K562 (cell line): ENCODE data around the gene POM121L12. TPM values are rescaled to one million over a fixed set of nuclear protein-coding genes. Genes with fewer than 3 reads are reported as not detected.
A peak's percentile ranks its signal among the peaks of the same experiment; 100 is the strongest.

Experiments used
- ATAC-seq: fragments of 200-7000 bp; cut with Tn5 transposase; 3 replicates; pipeline ENCODE4 v1.9.1; 2020; ENCODE audit warnings: moderate library complexity
- BruUV-seq: library from RNA; stranded (reverse); fragments of 400-500 nt; replicated peaks from 2 replicates; lab custom pipeline; 2021; lab: Mats Ljungman, UMichigan
- CTCF ChIA-PET: fragments of 300-600 bp; formaldehyde crosslinking; extraction: SDS; loops from one replicate; lab custom pipeline; 2021; ENCODE audit warnings: low intra/inter-chr PET ratio; lab: Yijun Ruan, JAX
- POLR2A ChIA-PET: fragments of 300-600, 350-650 bp; sonication (Branson Sonifier 250); formaldehyde crosslinking; extraction: SDS; loops from one replicate; lab custom pipeline; 2021; ENCODE audit warnings: antibody characterized with exemption, inconsistent platforms; lab: Yijun Ruan, JAX
- DNase-seq, 4 experiments: peaks; one replicate each; pipeline versions ENCODE4 v3.0.0 to v3.0.0-alpha.2; 2011 to 2018; ENCODE audit warnings: low spot score in 3 of 4, mixed read lengths in 3 of 4; ENCODE audit errors: extremely low read depth in 1 of 4
- FAIRE-seq: peaks from 2 replicates; lab custom pipeline; 2011; peaks lifted over from hg19 to GRCh38; lab: Jason Lieb, UNC
- H2AFZ ChIP-seq: 2 replicates; pipeline ENCODE4 v1.6.0; 2011; ENCODE audit warnings: low read depth, low read length, control low read depth, inconsistent platforms
- H3K27ac ChIP-seq: fragments of 200-600 bp; 3 replicates; pipeline ENCODE4 v1.8.0; 2011; ENCODE audit warnings: low read depth, mild to moderate bottlenecking, control low read depth, inconsistent platforms, low read length, moderate library complexity, mixed read lengths; ENCODE audit errors: extremely low read depth
- H3K27me3 ChIP-seq, 2 experiments: fragments of 300-600 bp in 1 of 2; 2 replicates in 1 of 2; 3 replicates in 1 of 2; pipeline versions ENCODE4 v1.6.0 to v1.8.0; 2011; ENCODE audit warnings: inconsistent platforms in 2 of 2, low read length in 2 of 2, mild to moderate bottlenecking in 1 of 2, mixed read lengths in 1 of 2, moderate library complexity in 1 of 2; ENCODE audit not compliant: control insufficient read depth in 2 of 2, insufficient read depth in 2 of 2
- H3K36me3 ChIP-seq: fragments of 300-600 bp; 3 replicates; pipeline ENCODE4 v1.8.0; 2011; ENCODE audit warnings: mild to moderate bottlenecking, low read length, inconsistent platforms; ENCODE audit not compliant: control insufficient read depth, insufficient read depth
- H3K4me1 ChIP-seq, 2 experiments: fragments of 200-600 bp in 1 of 2; replicated peaks in 1 of 2; 2 replicates in 1 of 2; 3 replicates in 1 of 2; pipeline versions ENCODE4 v1.5.1 to v1.8.0; 2011; ENCODE audit warnings: inconsistent platforms in 2 of 2, low read length in 2 of 2, mild to moderate bottlenecking in 1 of 2, mixed read lengths in 1 of 2, moderate library complexity in 1 of 2; ENCODE audit not compliant: control insufficient read depth in 2 of 2, insufficient read depth in 2 of 2
- H3K4me2 ChIP-seq: 2 replicates; pipeline ENCODE4 v1.6.1; 2011; ENCODE audit warnings: low read length, control low read depth, inconsistent platforms, mixed read lengths; ENCODE audit not compliant: insufficient read depth
- H3K4me3 ChIP-seq: fragments of 200-600 bp; sonication (generic), shearing (Covaris generic); 2 replicates; pipeline ENCODE4 v1.5.1; 2016; ENCODE audit warnings: control low read depth, inconsistent platforms
- H3K79me2 ChIP-seq: fragments of 200-600 bp; 3 replicates; pipeline ENCODE4 v1.8.0; 2011; ENCODE audit warnings: low read length, inconsistent platforms; ENCODE audit not compliant: control insufficient read depth, insufficient read depth
- H3K9ac ChIP-seq, 2 experiments: 2 replicates each; pipeline versions ENCODE4 v1.6.0 to v1.6.1; 2011; ENCODE audit warnings: low read depth in 2 of 2, low read length in 2 of 2, control low read depth in 1 of 2, inconsistent platforms in 1 of 2, mild to moderate bottlenecking in 1 of 2, mixed read lengths in 1 of 2; ENCODE audit not compliant: insufficient read depth in 1 of 2
- H3K9me1 ChIP-seq: one replicate; pipeline ENCODE4 v1.6.0; 2011; ENCODE audit warnings: inconsistent platforms, mild to moderate bottlenecking, low read length, moderate library complexity; ENCODE audit not compliant: control insufficient read depth, insufficient read depth
- H3K9me3 ChIP-seq: replicated peaks from 2 replicates; pipeline ENCODE4 v1.5.1; 2011; ENCODE audit warnings: low read depth, low read length, inconsistent platforms; ENCODE audit not compliant: control insufficient read depth, insufficient read depth
- H4K20me1 ChIP-seq: replicated peaks from 2 replicates; pipeline ENCODE4 v1.6.1; 2011; ENCODE audit warnings: low read length, inconsistent platforms, mixed read lengths; ENCODE audit not compliant: control insufficient read depth, insufficient read depth
- ARID2 ChIP-seq: fragments of 450-650 bp; IDR thresholded peaks from 2 replicates; pipeline ENCODE4 v1.6.1; 2017; ENCODE audit warnings: antibody characterized with exemption, mild to moderate bottlenecking
- ESRRA ChIP-seq: fragments of 450-650 bp; IDR thresholded peaks from 2 replicates; pipeline ENCODE4 v1.6.1; 2014; ENCODE audit warnings: low read depth, mild to moderate bottlenecking, moderate library complexity, borderline replicate concordance
- FOXA3 ChIP-seq, 2 experiments: fragments of 450-650 bp in 1 of 2; sonication (generic) in 1 of 2; formaldehyde crosslinking; IDR thresholded peaks in 1 of 2; conservative IDR thresholded peaks in 1 of 2; 2 replicates each; pipeline versions ENCODE4 v1.4.0 to v1.8.0; 2020 to 2022; ENCODE audit warnings: mild to moderate bottlenecking in 2 of 2, missing genetic modification reagents in 1 of 2
- HMG20B ChIP-seq: fragments of 250-450 bp; sonication (Bioruptor Pico); IDR thresholded peaks from 2 replicates; pipeline ENCODE4 v1.5.0; 2021; ENCODE audit warnings: mild to moderate bottlenecking
- TCF3 ChIP-seq: sonication (generic); formaldehyde crosslinking; IDR thresholded peaks from 2 replicates; pipeline ENCODE4 v1.4.0; 2020; ENCODE audit warnings: mild to moderate bottlenecking, missing genetic modification reagents
- THRB ChIP-seq: fragments of 450-650 bp; formaldehyde crosslinking; conservative IDR thresholded peaks from 2 replicates; pipeline ENCODE4 v1.4.0; 2022; ENCODE audit warnings: mild to moderate bottlenecking, missing genetic modification characterization
- VEZF1 ChIP-seq: fragments of 200-800 bp; sonication (Bioruptor generic); IDR thresholded peaks from 2 replicates; pipeline ENCODE4 v1.6.1; 2017; ENCODE audit warnings: missing genetic modification characterization, missing compliant biosample characterization
- ZNF134 ChIP-seq: fragments of 250-450 bp; sonication (Bioruptor Pico); conservative IDR thresholded peaks from 2 replicates; pipeline ENCODE4 v1.4.0; 2020
- WGBS: fragments of 100-300 bp; shearing (Covaris generic); methylation state at CpG from one replicate; pipeline ENCODE4 v1.1.6; 2016; ENCODE audit warnings: low coverage, mixed read lengths; ENCODE audit not compliant: insufficient coverage; ENCODE audit errors: missing lambda C conversion rate; 5-methylcytosine and 5-hydroxymethylcytosine counted together
- in situ Hi-C: fragments of 300-500 bp; cut with MboI; formaldehyde crosslinking; loops from 4 replicates; pipeline ENCODE4 v1.15.0; 2018; ENCODE audit warnings: inconsistent platforms, mixed read lengths
- intact Hi-C: fragments of 100-400 bp; cut with micrococcal nuclease; formaldehyde crosslinking; loops from 2 replicates; pipeline ENCODE4 v1.14.2; 2022
- polyA plus RNA-seq, 8 experiments: library from polyadenylated mRNA; depleted of rRNA in 4 of 8; stranded (reverse) in 5 of 8; unstranded in 3 of 8; fragments of >200 nt; fragmentation: Nextera tagmentation in 2 of 8; fragmentation: Illumina TruSeq in 1 of 8; extraction: Ambion mirVana in 2 of 8; extraction: Trizol in 1 of 8; gene quantifications; 2 replicates each; pipeline versions ENCODE4 v1.2.1 to v1.2.3, GENCODE V29; 2011 to 2014; ENCODE audit warnings: inconsistent platforms in 1 of 8, missing spikeins in 1 of 8
- total RNA-seq, 7 experiments: library from RNA; depleted of rRNA in 6 of 7; stranded (reverse); fragments of >200 nt in 6 of 7; fragmentation: Illumina TruSeq in 2 of 7; extraction: Trizol in 2 of 7; gene quantifications; 2 replicates each; pipeline versions ENCODE4 v1.2.1 to v1.2.3, GENCODE V29; 2011 to 2021; ENCODE audit warnings: low replicate concordance in 1 of 7

POM121L12 gene
- total and polyA plus RNA-seq, 9 of the 15 experiments (the other 6 are each of a cell fraction or from before 2014, with no cell fraction given) = not detected

- TF ChIP-seq VEZF1 (CRISPR knock-in tag) (no peak), HMG20B (no peak), TCF3 (no peak), FOXA3 (CRISPR knock-in tag; conservative IDR thresholded peaks at IDR 0.05 in 1 of 2, IDR thresholded peaks at IDR 0.05 in 1 of 2) (no peak), ARID2 (no peak), THRB (CRISPR knock-in tag) (no peak)
These were observed 21.5 kb upstream of the POM121L12 start (continued) for GRCh38 chr7:53013925-53014324.

GRCh38 chr7:53015463-53015862 is 20.0 kb upstream of the POM121L12 start:
- no peak overlapping the region for H3K9ac ChIP-seq
- H3K27me3 ChIP-seq = no peaks in the 10 kb centered on the region
- no peaks in the 10 kb centered on the region for H3K4me1 ChIP-seq
- ATAC-seq (no peak), DNase-seq (no peak), FAIRE-seq (no peak)
- H3K4me3 ChIP-seq = no peak overlapping the region
- WGBS = 8% methylated on average over 1 of the region's 1 CpG
- intact Hi-C loops = no loop called here
- no peaks in the 10 kb centered on the region for H3K9me1 ChIP-seq
- no peak overlapping the region for H3K27ac ChIP-seq
- no peak overlapping the region for H2AFZ ChIP-seq
- no peaks in the 10 kb centered on the region for H3K9me3 ChIP-seq
- no peaks in the 10 kb centered on the region for H3K36me3 ChIP-seq
- no peaks in the 10 kb centered on the region for H3K79me2 ChIP-seq
- TF ChIP-seq ESRRA (no peak), ZNF134 (CRISPR knock-in tag) (peak; percentile 90)
- ChIA-PET CTCF (no interaction called here), POLR2A (no interaction called here)
- H3K4me2 ChIP-seq = no peak overlapping the region
- no peaks in the 10 kb centered on the region for H4K20me1 ChIP-seq
- in situ Hi-C loops = no loop called here
- no TSS peak for BruUV-seq
